Uterus (tissue), 4 donors: Measurements from ENCODE around the gene ABHD4. TPM values are rescaled to one million over a fixed set of nuclear protein-coding genes. Genes with fewer than 3 reads are reported as not detected.

Experiments
- DNase-seq, 2 donors: peaks; one replicate each; pipeline ENCODE4 v3.0.0-alpha.2; 2019 to 2020
- H3K27ac ChIP-seq, 2 donors: fragments of 200-600 bp; sonication (generic); 1 replicate in 1 of 2; 2 replicates in 1 of 2; pipeline ENCODE4 v1.5.1; 2016 to 2018
- H3K27me3 ChIP-seq, 2 donors: fragments of 200-600 bp; sonication (generic); one replicate each; pipeline ENCODE4 v1.5.1; 2018 to 2019; ENCODE audit warnings: control low read depth in 1 of 2
- H3K36me3 ChIP-seq, 2 donors: fragments of 200-600 bp; sonication (generic); one replicate each; pipeline ENCODE4 v1.5.1; 2019; ENCODE audit warnings: control low read depth in 1 of 2
- H3K4me1 ChIP-seq, 2 donors: fragments of 200-600 bp; sonication (generic); one replicate each; pipeline ENCODE4 v1.5.1; 2018 to 2019; ENCODE audit warnings: control low read depth in 1 of 2
- H3K4me3 ChIP-seq, 2 donors: fragments of 200-600 bp; sonication (generic); 1 replicate in 1 of 2; 2 replicates in 1 of 2; pipeline ENCODE4 v1.5.1; 2018 to 2019; ENCODE audit warnings: mild to moderate bottlenecking in 1 of 2
- H3K9me3 ChIP-seq, 2 donors: fragments of 200-600 bp; sonication (generic); one replicate each; pipeline ENCODE4 v1.5.1; 2019; ENCODE audit warnings: control low read depth in 1 of 2
- POLR2A ChIP-seq, 2 donors: fragments of 450-650 bp; IDR thresholded peaks; one replicate each; pipeline ENCODE4 v1.6.1; 2016; ENCODE audit warnings: antibody characterized with exemption in 2 of 2, mild to moderate bottlenecking in 1 of 2, moderate library complexity in 1 of 2
- intact Hi-C: fragments of 100-400 bp; cut with DNase I; formaldehyde crosslinking; loops from one replicate; pipeline ENCODE4 v1.15.1; 2023; ENCODE audit warnings: low total_unique reads
- total RNA-seq, 4 donors: library from RNA; depleted of rRNA in 3 of 4; stranded (reverse); fragments of >200 nt in 3 of 4; gene quantifications; one replicate each; pipeline versions ENCODE4 v1.1.0 to v1.2.4, GENCODE V29; 2014 to 2023
- TF ChIP-seq, protein P1 (sequence below), 4 experiments: fragments of 200-600 bp in 2 of 4; fragments of 450-650 bp in 2 of 4; sonication (generic) in 2 of 4; IDR thresholded peaks; one replicate each; pipeline ENCODE4 v1.5.1; 2016 to 2019; ENCODE audit warnings: antibody characterized with exemption in 4 of 4, mild to moderate bottlenecking in 2 of 4, moderate library complexity in 1 of 4
- donor health status: DM: yes; HTN: yes; CAD: no.

Gene ABHD4
- total RNA-seq, 4 donors from 2014 or later: 17.9 to 40.0 (median 28.6) TPM

DNA sequence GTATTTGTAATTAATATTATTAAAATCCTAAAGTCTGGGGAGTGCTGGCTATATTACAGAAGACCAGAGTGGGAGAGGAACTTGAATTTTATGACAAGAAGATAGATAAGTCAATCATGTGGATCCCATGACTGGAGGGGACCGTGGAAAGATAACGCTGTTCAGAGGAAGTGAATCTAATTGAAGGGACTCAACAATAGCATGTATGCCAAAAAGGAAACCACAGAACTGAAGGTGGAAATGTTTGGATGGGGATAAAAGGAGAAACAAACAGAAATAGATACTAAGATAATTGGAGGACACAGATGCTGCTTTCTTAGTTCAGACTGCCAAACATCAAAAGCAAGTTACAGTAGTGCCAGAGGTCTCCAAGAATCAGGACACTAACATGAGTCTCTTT is 24.9 kb downstream of the ABHD4 start:
- H3K36me3 ChIP-seq: no peaks in the 10 kb centered on the region
- no peaks in the 10 kb centered on the region for H3K9me3 ChIP-seq
- H3K4me1 ChIP-seq: no peaks in the 10 kb centered on the region
- no peaks in the 10 kb centered on the region for H3K27me3 ChIP-seq
- H3K27ac ChIP-seq: no peak overlapping the region
- H3K4me3 ChIP-seq: no peak overlapping the region
- no peak for DNase-seq
- intact Hi-C loops: no loop called here
- no peak for TF ChIP-seq POLR2A (IDR thresholded peaks at IDR 0.05)
- TF ChIP-seq, protein P1, sequence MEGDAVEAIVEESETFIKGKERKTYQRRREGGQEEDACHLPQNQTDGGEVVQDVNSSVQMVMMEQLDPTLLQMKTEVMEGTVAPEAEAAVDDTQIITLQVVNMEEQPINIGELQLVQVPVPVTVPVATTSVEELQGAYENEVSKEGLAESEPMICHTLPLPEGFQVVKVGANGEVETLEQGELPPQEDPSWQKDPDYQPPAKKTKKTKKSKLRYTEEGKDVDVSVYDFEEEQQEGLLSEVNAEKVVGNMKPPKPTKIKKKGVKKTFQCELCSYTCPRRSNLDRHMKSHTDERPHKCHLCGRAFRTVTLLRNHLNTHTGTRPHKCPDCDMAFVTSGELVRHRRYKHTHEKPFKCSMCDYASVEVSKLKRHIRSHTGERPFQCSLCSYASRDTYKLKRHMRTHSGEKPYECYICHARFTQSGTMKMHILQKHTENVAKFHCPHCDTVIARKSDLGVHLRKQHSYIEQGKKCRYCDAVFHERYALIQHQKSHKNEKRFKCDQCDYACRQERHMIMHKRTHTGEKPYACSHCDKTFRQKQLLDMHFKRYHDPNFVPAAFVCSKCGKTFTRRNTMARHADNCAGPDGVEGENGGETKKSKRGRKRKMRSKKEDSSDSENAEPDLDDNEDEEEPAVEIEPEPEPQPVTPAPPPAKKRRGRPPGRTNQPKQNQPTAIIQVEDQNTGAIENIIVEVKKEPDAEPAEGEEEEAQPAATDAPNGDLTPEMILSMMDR (IDR thresholded peaks at IDR 0.05): no peak

DNA sequence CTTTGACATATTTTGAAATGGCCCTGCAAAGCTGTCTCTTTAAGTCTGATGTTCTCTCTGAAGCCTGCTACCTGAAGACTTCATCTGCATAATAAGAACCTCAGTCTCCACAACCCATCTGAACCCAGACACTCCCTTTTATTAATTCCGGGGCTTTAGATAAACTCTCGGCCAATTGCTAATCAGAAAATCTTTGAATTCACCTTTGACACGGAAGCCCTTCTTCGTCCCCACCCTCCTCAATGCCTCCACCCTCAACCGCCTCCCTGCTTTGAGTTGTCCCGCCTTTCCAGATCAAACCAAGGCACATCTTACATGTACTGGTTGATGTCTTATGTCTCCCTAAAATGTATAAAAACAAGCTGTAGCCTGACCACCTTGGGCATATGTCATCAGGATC is 28.5 kb downstream of the ABHD4 start:
- Histone ChIP-seq H3K36me3 (no peaks in the 10 kb centered on the region), H3K4me1 (no peaks in the 10 kb centered on the region), H3K27ac (no peak overlapping the region), H3K27me3 (no peaks in the 10 kb centered on the region), H3K4me3 (no peak overlapping the region), H3K9me3 (no peaks in the 10 kb centered on the region)
- TF ChIP-seq, protein P1 (IDR thresholded peaks at IDR 0.05): no peak
- TF ChIP-seq POLR2A (IDR thresholded peaks at IDR 0.05): no peak
- DNase-seq: no peak
- intact Hi-C loops: no loop called here

DNA sequence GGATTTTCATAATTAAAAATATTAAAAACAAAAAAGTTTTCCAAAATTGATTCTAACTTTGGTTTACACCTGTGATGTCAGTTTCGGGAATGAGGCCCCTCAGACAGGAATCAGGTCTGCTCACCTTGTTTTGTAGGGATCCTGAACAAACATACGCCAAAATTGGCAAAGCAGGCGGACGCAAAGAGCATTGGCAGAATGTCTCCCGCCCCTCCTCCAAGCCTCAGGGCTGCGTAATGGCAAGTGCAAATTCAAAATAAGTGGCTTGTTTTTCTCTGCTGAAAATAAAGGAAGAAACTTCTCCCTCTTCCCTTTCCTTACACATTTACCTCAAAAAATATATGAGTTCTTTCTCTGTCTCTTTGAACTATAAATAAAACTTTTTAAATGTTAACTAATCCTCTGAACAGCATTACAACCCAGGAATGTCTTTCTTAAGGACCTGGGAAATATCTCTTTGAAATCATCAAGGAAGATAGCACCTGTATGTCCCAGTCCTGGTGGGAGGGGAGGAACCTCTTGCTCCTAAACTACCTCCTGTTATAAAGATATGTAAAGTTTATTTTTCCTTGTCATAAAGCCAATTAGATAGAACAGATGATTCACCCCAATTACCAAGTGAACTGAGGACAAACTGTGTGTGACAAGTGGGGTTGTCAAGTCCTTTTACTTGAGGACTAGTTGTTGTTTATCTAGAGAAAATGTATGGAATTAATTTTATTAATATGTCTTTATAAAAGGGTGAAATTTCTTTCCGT is 29.6 kb downstream of the ABHD4 start:
- DNase-seq: no peak
- Histone ChIP-seq H3K9me3 (no peaks in the 10 kb centered on the region), H3K27me3 (no peaks in the 10 kb centered on the region), H3K27ac (no peak overlapping the region), H3K4me1 (no peaks in the 10 kb centered on the region), H3K36me3 (no peaks in the 10 kb centered on the region), H3K4me3 (no peak overlapping the region)
- TF ChIP-seq, protein P1 (IDR thresholded peaks at IDR 0.05): no peak
- TF ChIP-seq POLR2A (IDR thresholded peaks at IDR 0.05): no peak
- intact Hi-C loops: no loop called here

DNA sequence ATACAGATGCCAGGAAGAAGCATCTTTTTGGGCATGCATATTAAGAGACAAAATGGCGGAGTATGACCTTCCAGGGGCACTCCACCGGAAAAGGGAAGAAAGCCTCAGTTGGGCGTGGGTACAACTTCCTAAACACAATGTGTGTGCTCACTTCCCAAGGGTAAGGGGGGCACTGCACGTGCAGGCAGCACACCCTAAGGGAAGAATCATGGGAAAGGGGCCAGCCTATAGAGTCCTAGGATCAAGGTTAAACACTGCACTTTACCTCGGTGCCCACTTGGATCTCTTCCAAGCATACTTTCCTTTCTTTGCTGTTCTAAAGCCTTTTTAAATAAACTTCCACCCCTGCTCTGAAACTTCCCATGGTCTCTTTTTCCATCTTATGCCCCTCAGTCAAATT is 31.3 kb downstream of the ABHD4 start:
- TF ChIP-seq, protein P1 (IDR thresholded peaks at IDR 0.05): no peak
- no peak for TF ChIP-seq POLR2A (IDR thresholded peaks at IDR 0.05)
- no peak for DNase-seq
- Histone ChIP-seq H3K9me3 (no peaks in the 10 kb centered on the region), H3K4me3 (no peak overlapping the region), H3K36me3 (no peaks in the 10 kb centered on the region), H3K27me3 (no peaks in the 10 kb centered on the region), H3K27ac (no peak overlapping the region), H3K4me1 (no peaks in the 10 kb centered on the region)
- intact Hi-C loops: no loop called here

DNA sequence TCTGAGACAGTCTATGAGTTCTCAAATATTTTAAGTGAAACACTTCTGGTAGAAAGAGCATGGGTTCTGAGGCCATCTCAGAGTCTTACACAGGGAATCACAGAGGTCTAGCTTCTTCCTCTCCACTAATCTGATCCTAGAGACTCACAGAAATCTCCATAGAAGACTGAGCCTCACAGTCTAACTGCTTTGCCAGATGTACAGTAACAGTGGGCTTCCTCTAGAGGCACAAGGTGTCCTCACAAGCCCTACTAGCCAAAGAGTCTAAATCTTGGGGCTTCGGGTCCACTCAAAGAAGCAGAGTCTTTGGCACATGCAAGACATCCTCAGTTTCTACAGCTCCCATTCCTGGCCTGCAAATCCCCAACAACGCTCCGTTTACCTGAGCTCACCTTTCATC is 32.0 kb downstream of the ABHD4 start:
- TF ChIP-seq, protein P1 (IDR thresholded peaks at IDR 0.05): no peak
- TF ChIP-seq POLR2A (IDR thresholded peaks at IDR 0.05): no peak
- no peaks in the 10 kb centered on the region for H3K4me1 ChIP-seq
- H3K4me3 ChIP-seq: no peak overlapping the region
- intact Hi-C loops: no loop called here
- H3K9me3 ChIP-seq: no peaks in the 10 kb centered on the region
- H3K27me3 ChIP-seq: no peaks in the 10 kb centered on the region
- no peak for DNase-seq
- no peak overlapping the region for H3K27ac ChIP-seq
- H3K36me3 ChIP-seq: no peaks in the 10 kb centered on the region
